LHCN-M2 (cell line): ENCODE measurements around the gene SLC6A8. TPM values are rescaled to one million over a fixed set of nuclear protein-coding genes. Genes with fewer than 3 reads are reported as not detected.
"Not testable (repeated sequence)": the region's sequence is repeated elsewhere in the genome, so short reads cannot be mapped to it uniquely, and the experiment has no call there.

Source experiments
- DNase-seq: peaks from one replicate; pipeline ENCODE4 v3.0.0-alpha.2; 2012; ENCODE audit warnings: low read depth
- total RNA-seq: library from RNA; depleted of rRNA; stranded (reverse); fragments of >200 nt; gene quantifications from 2 replicates; pipeline ENCODE4 v1.2.3, GENCODE V29; 2014

The SLC6A8 gene
- total RNA-seq, 1 experiment from 2014 or later, result 10.2 TPM

- DNase-seq, result no peak
Observed at GRCh38 chrX:153692611-153693156, 5.0 kb downstream of the SLC6A8 start.

GRCh38 chrX:153693216-153694086, 5.7 kb downstream of the SLC6A8 start:
- no peak for DNase-seq

- DNase-seq, result not testable (repeated sequence)
Observed at GRCh38 chrX:153694256-153694655, 6.5 kb downstream of the SLC6A8 start.

GRCh38 chrX:153694687-153695270, 7.1 kb downstream of the SLC6A8 start:
- DNase-seq, result no peak

GRCh38 chrX:153696100-153696499, 8.4 kb downstream of the SLC6A8 start:
- no peak for DNase-seq

GRCh38 chrX:153696538-153696937, 8.8 kb downstream of the SLC6A8 start:
- DNase-seq, result not testable (repeated sequence)

- not testable (repeated sequence) for DNase-seq
Observed at GRCh38 chrX:153696986-153697722, 9.4 kb downstream of the SLC6A8 start.

- no peak for DNase-seq
Observed at GRCh38 chrX:153697924-153698865, 10.5 kb downstream of the SLC6A8 start.

- DNase-seq, result not testable (repeated sequence)
Observed at GRCh38 chrX:153699210-153699783, 11.6 kb downstream of the SLC6A8 start.

- DNase-seq, result not testable (repeated sequence)
Observed at GRCh38 chrX:153699784-153700371, 12.2 kb downstream of the SLC6A8 start.

GRCh38 chrX:153700376-153700945, 12.7 kb downstream of the SLC6A8 start:
- no peak for DNase-seq

- no peak for DNase-seq
Observed at GRCh38 chrX:153700967-153701366, 13.2 kb downstream of the SLC6A8 start.

GRCh38 chrX:153701706-153702105, 14.0 kb downstream of the SLC6A8 start:
- DNase-seq, result no peak

GRCh38 chrX:153702336-153703035, 14.8 kb downstream of the SLC6A8 start:
- no peak for DNase-seq

- no peak for DNase-seq
Observed at GRCh38 chrX:153703036-153703370, 15.3 kb downstream of the SLC6A8 start.

GRCh38 chrX:153704021-153704526, 16.3 kb downstream of the SLC6A8 start:
- no peak for DNase-seq

- not testable (repeated sequence) for DNase-seq
Observed at GRCh38 chrX:153704631-153705402, 17.1 kb downstream of the SLC6A8 start.

GRCh38 chrX:153705403-153706060, 17.8 kb downstream of the SLC6A8 start:
- DNase-seq, result not testable (repeated sequence)
